Mammary epithelial cell (primary cell): ENCODE data around the gene GLT6D1.

Experiments
- EZH2 ChIP-seq: IDR thresholded peaks from 2 replicates; pipeline ENCODE4 v1.6.1; 2012; ENCODE audit warnings: low read length, inconsistent platforms, borderline replicate concordance
- TF ChIP-seq, protein P1 (sequence below), 2 donors: IDR thresholded peaks in 1 of 2; conservative IDR thresholded peaks in 1 of 2; 2 replicates each; pipeline ENCODE4 v1.5.1; 2011 to 2012; ENCODE audit warnings: inconsistent platforms in 2 of 2, low read length in 2 of 2, mild to moderate bottlenecking in 2 of 2, control low read depth in 1 of 2, low read depth in 1 of 2; ENCODE audit not compliant: insufficient read depth in 1 of 2; ENCODE audit errors: extremely low read depth in 1 of 2

GRCh38 chr9:135592625-135593024, 46.7 kb downstream of the GLT6D1 start:
- no peak for TF ChIP-seq EZH2
- TF ChIP-seq, protein P1, sequence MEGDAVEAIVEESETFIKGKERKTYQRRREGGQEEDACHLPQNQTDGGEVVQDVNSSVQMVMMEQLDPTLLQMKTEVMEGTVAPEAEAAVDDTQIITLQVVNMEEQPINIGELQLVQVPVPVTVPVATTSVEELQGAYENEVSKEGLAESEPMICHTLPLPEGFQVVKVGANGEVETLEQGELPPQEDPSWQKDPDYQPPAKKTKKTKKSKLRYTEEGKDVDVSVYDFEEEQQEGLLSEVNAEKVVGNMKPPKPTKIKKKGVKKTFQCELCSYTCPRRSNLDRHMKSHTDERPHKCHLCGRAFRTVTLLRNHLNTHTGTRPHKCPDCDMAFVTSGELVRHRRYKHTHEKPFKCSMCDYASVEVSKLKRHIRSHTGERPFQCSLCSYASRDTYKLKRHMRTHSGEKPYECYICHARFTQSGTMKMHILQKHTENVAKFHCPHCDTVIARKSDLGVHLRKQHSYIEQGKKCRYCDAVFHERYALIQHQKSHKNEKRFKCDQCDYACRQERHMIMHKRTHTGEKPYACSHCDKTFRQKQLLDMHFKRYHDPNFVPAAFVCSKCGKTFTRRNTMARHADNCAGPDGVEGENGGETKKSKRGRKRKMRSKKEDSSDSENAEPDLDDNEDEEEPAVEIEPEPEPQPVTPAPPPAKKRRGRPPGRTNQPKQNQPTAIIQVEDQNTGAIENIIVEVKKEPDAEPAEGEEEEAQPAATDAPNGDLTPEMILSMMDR (conservative IDR thresholded peaks at IDR 0.05 in 1 of 2, IDR thresholded peaks at IDR 0.05 in 1 of 2; ENCODE audit: extremely low read depth in 1 of 2, insufficient read depth in 1 of 2, low read depth in 1 of 2, low read length in 2 of 2) = no peak
